K562 (cell line): Measurements from ENCODE around the gene BAZ2A. TPM values are rescaled to one million over a fixed set of nuclear protein-coding genes. Genes with fewer than 3 reads are reported as not detected.

Experiments used
- ARID1B ChIP-seq: fragments of 450-650 bp; IDR thresholded peaks from 2 replicates; pipeline ENCODE4 v1.6.1; 2016; ENCODE audit warnings: antibody characterized with exemption, mild to moderate bottlenecking, inconsistent platforms
- COPS2 ChIP-seq: fragments of 450-650 bp; conservative IDR thresholded peaks from 2 replicates; pipeline ENCODE4 v1.6.1; 2016; ENCODE audit warnings: mild to moderate bottlenecking, moderate library complexity
- DLX4 ChIP-seq: fragments of 250-450 bp; sonication (Bioruptor Pico); IDR thresholded peaks from 2 replicates; pipeline ENCODE4 v1.6.1; 2021; ENCODE audit warnings: mild to moderate bottlenecking
- EWSR1 ChIP-seq: fragments of 450-650 bp; IDR thresholded peaks from 2 replicates; pipeline ENCODE4 v1.6.1; 2018; ENCODE audit warnings: borderline replicate concordance, mild to moderate bottlenecking, low read depth, moderate library complexity; ENCODE audit not compliant: partially characterized antibody
- GTF2F1 ChIP-seq: IDR thresholded peaks from 2 replicates; pipeline ENCODE4 v1.6.1; 2011; ENCODE audit warnings: low read depth, low read length, improper control_type of control experiment
- HMG20B ChIP-seq: fragments of 250-450 bp; sonication (Bioruptor Pico); IDR thresholded peaks from 2 replicates; pipeline ENCODE4 v1.5.0; 2021; ENCODE audit warnings: mild to moderate bottlenecking
- JUN ChIP-seq, 2 experiments: sonication (generic) in 1 of 2; formaldehyde crosslinking in 1 of 2; IDR thresholded peaks; 2 replicates each; pipeline versions ENCODE4 v1.6.1 to v1.8.0; 2012 to 2022; ENCODE audit warnings: borderline replicate concordance in 2 of 2, mild to moderate bottlenecking in 2 of 2, improper control_type of control experiment in 1 of 2, low read depth in 1 of 2, low read length in 1 of 2, missing genetic modification reagents in 1 of 2
- MCM7 ChIP-seq, 2 experiments: fragments of 450-650 bp; IDR thresholded peaks; 2 replicates each; pipeline ENCODE4 v1.6.1; 2016 to 2018
- NRF1 ChIP-seq, 2 experiments: fragments of 450-650 bp; IDR thresholded peaks in 1 of 2; conservative IDR thresholded peaks in 1 of 2; 2 replicates each; pipeline ENCODE4 v1.6.1; 2014; ENCODE audit warnings: mild to moderate bottlenecking in 2 of 2
- PHB2 ChIP-seq: fragments of 450-650 bp; IDR thresholded peaks from 2 replicates; pipeline ENCODE4 v1.6.1; 2017; ENCODE audit warnings: low read depth
- RAD21 ChIP-seq, 2 experiments: fragments of 250-450 bp in 1 of 2; fragments of 450-650 bp in 1 of 2; sonication (Bioruptor Pico) in 1 of 2; formaldehyde crosslinking in 1 of 2; IDR thresholded peaks in 1 of 2; conservative IDR thresholded peaks in 1 of 2; 2 replicates each; pipeline versions ENCODE4 v1.4.0 to v1.8.0; 2020 to 2022; ENCODE audit warnings: mild to moderate bottlenecking in 2 of 2, moderate library complexity in 1 of 2
- RBM15 ChIP-seq: fragments of 200-400 bp; formaldehyde crosslinking; IDR thresholded peaks from 2 replicates; pipeline ENCODE4 v1.6.1; 2018; ENCODE audit warnings: mild to moderate bottlenecking, low read length, moderate library complexity; ENCODE audit not compliant: insufficient read depth
- RERE ChIP-seq: sonication (generic); formaldehyde crosslinking; IDR thresholded peaks from 2 replicates; pipeline ENCODE4 v1.8.0; 2023; ENCODE audit warnings: missing genetic modification reagents, mild to moderate bottlenecking, borderline replicate concordance
- SMARCC2 ChIP-seq: fragments of 450-650 bp; IDR thresholded peaks from 2 replicates; pipeline ENCODE4 v1.6.1; 2017; ENCODE audit warnings: antibody characterized with exemption, moderate library complexity, mild to moderate bottlenecking, low read depth
- ZBTB5 ChIP-seq: fragments of 450-650 bp; IDR thresholded peaks from 2 replicates; pipeline ENCODE4 v1.6.1; 2017; ENCODE audit warnings: antibody characterized with exemption
- ZNF274 ChIP-seq: IDR thresholded peaks from 2 replicates; pipeline ENCODE4 v1.6.1; 2011; ENCODE audit warnings: low read depth, mild to moderate bottlenecking, low read length, moderate library complexity, borderline replicate concordance
- ZNF76 ChIP-seq: fragments of 250-450 bp; sonication (Bioruptor Pico); IDR thresholded peaks from 2 replicates; pipeline ENCODE4 v1.4.0; 2020; ENCODE audit warnings: mild to moderate bottlenecking, moderate library complexity, borderline replicate concordance
- polyA plus RNA-seq, 8 experiments: library from polyadenylated mRNA; depleted of rRNA in 4 of 8; stranded (reverse) in 5 of 8; unstranded in 3 of 8; fragments of >200 nt; fragmentation: Nextera tagmentation in 2 of 8; fragmentation: Illumina TruSeq in 1 of 8; extraction: Ambion mirVana in 2 of 8; extraction: Trizol in 1 of 8; gene quantifications; 2 replicates each; pipeline versions ENCODE4 v1.2.1 to v1.2.3, GENCODE V29; 2011 to 2014; ENCODE audit warnings: inconsistent platforms in 1 of 8, missing spikeins in 1 of 8
- total RNA-seq, 7 experiments: library from RNA; depleted of rRNA in 6 of 7; stranded (reverse); fragments of >200 nt in 6 of 7; fragmentation: Illumina TruSeq in 2 of 7; extraction: Trizol in 2 of 7; gene quantifications; 2 replicates each; pipeline versions ENCODE4 v1.2.1 to v1.2.3, GENCODE V29; 2011 to 2021; ENCODE audit warnings: low replicate concordance in 1 of 7

Gene BAZ2A
- total and polyA plus RNA-seq, 9 of the 15 experiments (the other 6 are each of a cell fraction or from before 2014, with no cell fraction given) = 4.5 to 86.4 (median 26.2) TPM

- TF ChIP-seq COPS2 (no peak), ZNF274 (no peak), ZNF76 (CRISPR knock-in tag) (no peak), RAD21 (CRISPR knock-in tag; conservative IDR thresholded peaks at IDR 0.05 in 1 of 2, IDR thresholded peaks at IDR 0.05 in 1 of 2) (peak; percentile 43 to 64), ARID1B (no peak), SMARCC2 (no peak), GTF2F1 (no peak), RERE (CRISPR knock-in tag) (no peak), EWSR1 (no peak), ZBTB5 (peak; percentile 85; the same call in 1 of the 2 replicates), PHB2 (no peak), RBM15 (no peak), HMG20B (CRISPR knock-in tag) (no peak), DLX4 (CRISPR knock-in tag) (no peak), JUN (IDR thresholded peaks at IDR 0.05; ENCODE audit: borderline replicate concordance, low read depth, low read length) (peak; percentile 65; the same call in 1 of the 2 replicates), JUN (CRISPR knock-in tag; IDR thresholded peaks at IDR 0.05; ENCODE audit: borderline replicate concordance) (0 out of 2 replicates have a peak, but pooled peaks have one; percentile 5), MCM7 (IDR thresholded peaks at IDR 0.05) (no peak), NRF1 (conservative IDR thresholded peaks at IDR 0.05 in 1 of 2, IDR thresholded peaks at IDR 0.05 in 1 of 2) (peak; percentile 54 to 70)
Measured at GRCh38 chr12:56634837-56635791, 5.0 kb upstream of the BAZ2A start (continued).
